AG04449 (cell line): ENCODE measurements around the gene AMFR.

Experiments used
- CTCF ChIA-PET: fragments of 350-600 bp; formaldehyde crosslinking; extraction: SDS; loops from one replicate; lab custom pipeline; 2021; ENCODE audit warnings: antibody characterized with exemption; lab: Yijun Ruan, JAX
- POLR2A ChIA-PET: fragments of 400-600, 350-600 bp; formaldehyde crosslinking; extraction: SDS; loops from one replicate; lab custom pipeline; 2020; ENCODE audit warnings: antibody characterized with exemption, inconsistent platforms; lab: Yijun Ruan, JAX
- DNase-seq: peaks from one replicate; pipeline ENCODE4 v3.0.0-alpha.2; 2010; ENCODE audit warnings: low read depth, low spot score
- H3K4me3 ChIP-seq: 2 replicates; pipeline ENCODE4 v1.5.1; 2011; ENCODE audit warnings: low read depth, mild to moderate bottlenecking, control low read depth, low read length
- CTCF ChIP-seq: IDR thresholded peaks from one replicate; pipeline ENCODE4 v1.5.1; 2011; ENCODE audit warnings: mild to moderate bottlenecking, moderate library complexity, low read length, control low read depth, inconsistent platforms; ENCODE audit not compliant: insufficient read depth; ENCODE audit errors: missing control alignments

The AMFR gene

GRCh38 chr16:56327071-56327928 is 98.0 kb downstream of the AMFR start:
- no peak for DNase-seq
- no peak for TF ChIP-seq CTCF
- no peak overlapping the region for H3K4me3 ChIP-seq
- POLR2A ChIA-PET: no interaction called here
- CTCF ChIA-PET: interaction anchor here (1.3 to 7.2 kb wide), 4 partner anchors 8 to 383 kb away, joined by 4 to 69 read pairs (median 5); no protein-coding TSS in a partner anchor

- ChIA-PET CTCF (interaction anchor here (1.3 to 7.2 kb wide), 3 partner anchors 7 to 381 kb away, joined by 3 to 69 read pairs (median 5); no protein-coding TSS in a partner anchor), POLR2A (no interaction called here)
- TF ChIP-seq CTCF: no peak
- no peak overlapping the region for H3K4me3 ChIP-seq
- no peak for DNase-seq
Measured at GRCh38 chr16:56325956-56326355, 99.4 kb downstream of the AMFR start.

GRCh38 chr16:56324406-56324805 is 100.9 kb downstream of the AMFR start:
- DNase-seq: no peak
- TF ChIP-seq CTCF: no peak
- ChIA-PET CTCF (interaction anchor here (7.6 kb wide), 1 partner anchor 379 kb away, joined by 224 read pairs; no protein-coding TSS in a partner anchor), POLR2A (no interaction called here)
- no peak overlapping the region for H3K4me3 ChIP-seq

GRCh38 chr16:56321571-56321970 is 103.8 kb downstream of the AMFR start:
- no peak overlapping the region for H3K4me3 ChIP-seq
- DNase-seq: no peak
- ChIA-PET POLR2A (no interaction called here), CTCF (interaction anchor here (1.8 to 7.6 kb wide), 3 partner anchors 12 to 376 kb away, joined by 5 to 224 read pairs (median 74); no protein-coding TSS in a partner anchor)
- no peak for TF ChIP-seq CTCF

GRCh38 chr16:56320811-56321558 is 104.4 kb downstream of the AMFR start:
- H3K4me3 ChIP-seq: no peak overlapping the region
- no peak for DNase-seq
- no peak for TF ChIP-seq CTCF
- ChIA-PET CTCF (interaction anchor here (1.8 to 7.6 kb wide), 4 partner anchors 8 to 376 kb away, joined by 5 to 224 read pairs (median 72); no protein-coding TSS in a partner anchor), POLR2A (interaction anchor here (0.6 kb wide), 1 partner anchor 475 kb away, joined by 3 read pairs; no protein-coding TSS in a partner anchor)
